HepG2 (cell line): ENCODE measurements around the gene MYADML2. TPM values are rescaled to one million over a fixed set of nuclear protein-coding genes. Genes with fewer than 3 reads are reported as not detected.
A peak's percentile ranks its signal among the peaks of the same experiment; 100 is the strongest.

Experiments
- DNMT1 ChIP-seq: sonication (generic); formaldehyde crosslinking; IDR thresholded peaks from 2 replicates; pipeline ENCODE4 v1.5.1; 2020; ENCODE audit warnings: mild to moderate bottlenecking, missing genetic modification reagents
- ELF1 ChIP-seq: sonication (generic); formaldehyde crosslinking; IDR thresholded peaks from 2 replicates; pipeline ENCODE4 v1.4.0; 2020; ENCODE audit warnings: missing genetic modification reagents
- ETV5 ChIP-seq: IDR thresholded peaks from 2 replicates; pipeline ENCODE4 v1.6.1; 2018; ENCODE audit warnings: missing biosample characterization, missing genetic modification reagents, inconsistent platforms, borderline replicate concordance
- FOXO1 ChIP-seq: sonication (generic); formaldehyde crosslinking; IDR thresholded peaks from 2 replicates; pipeline ENCODE4 v1.4.0; 2020; ENCODE audit warnings: missing genetic modification reagents
- HNRNPLL ChIP-seq: fragments of 200-400 bp; formaldehyde crosslinking; IDR thresholded peaks from 2 replicates; pipeline ENCODE4 v1.6.1; 2017; ENCODE audit warnings: mild to moderate bottlenecking, low read depth, low read length; ENCODE audit not compliant: poor library complexity, severe bottlenecking
- KDM5A ChIP-seq: fragments of 200-600 bp; sonication (generic); IDR thresholded peaks from 2 replicates; pipeline ENCODE4 v1.7.0; 2018; ENCODE audit warnings: antibody characterized with exemption, mild to moderate bottlenecking, low read length, borderline replicate concordance
- MBNL3 ChIP-seq: fragments of 250-450 bp; sonication (Bioruptor Pico); conservative IDR thresholded peaks from 2 replicates; pipeline ENCODE4 v1.8.0; 2022; ENCODE audit warnings: mild to moderate bottlenecking, inconsistent platforms
- MIXL1 ChIP-seq: IDR thresholded peaks from 2 replicates; pipeline ENCODE4 v1.6.1; 2016
- MLXIP ChIP-seq: sonication (generic); formaldehyde crosslinking; IDR thresholded peaks from 2 replicates; pipeline ENCODE4 v1.9.0; 2021; ENCODE audit warnings: missing genetic modification reagents, borderline replicate concordance
- NR2F6 ChIP-seq, 2 experiments: IDR thresholded peaks; 2 replicates each; pipeline ENCODE4 v1.6.1; 2016; ENCODE audit warnings: antibody characterized with exemption in 1 of 2, mild to moderate bottlenecking in 1 of 2
- PATZ1 ChIP-seq: sonication (generic); formaldehyde crosslinking; IDR thresholded peaks from 2 replicates; pipeline ENCODE4 v1.4.0; 2020; ENCODE audit warnings: missing genetic modification reagents
- RBM39 ChIP-seq: fragments of 200-400 bp; formaldehyde crosslinking; IDR thresholded peaks from one replicate; pipeline ENCODE4 v1.6.1; 2018; ENCODE audit warnings: antibody characterized with exemption, mild to moderate bottlenecking, low read depth, low read length; ENCODE audit not compliant: poor library complexity, severe bottlenecking
- TBX2 ChIP-seq: sonication (generic); formaldehyde crosslinking; IDR thresholded peaks from 2 replicates; pipeline ENCODE4 v1.5.0; 2020; ENCODE audit warnings: missing genetic modification reagents, mild to moderate bottlenecking, borderline replicate concordance
- TEF ChIP-seq: sonication (generic); formaldehyde crosslinking; IDR thresholded peaks from 2 replicates; pipeline ENCODE4 v1.5.0; 2020; ENCODE audit warnings: missing genetic modification reagents
- USF2 ChIP-seq, 2 experiments: sonication (generic) in 1 of 2; formaldehyde crosslinking in 1 of 2; IDR thresholded peaks; 2 replicates each; pipeline versions ENCODE4 v1.5.1 to v1.6.1; 2011 to 2020; ENCODE audit warnings: borderline replicate concordance in 1 of 2, low read depth in 1 of 2, low read length in 1 of 2, mild to moderate bottlenecking in 1 of 2, missing genetic modification reagents in 1 of 2, moderate library complexity in 1 of 2
- ZNF138 ChIP-seq: sonication (generic); formaldehyde crosslinking; IDR thresholded peaks from 2 replicates; pipeline ENCODE4 v1.5.0; 2020; ENCODE audit warnings: mild to moderate bottlenecking, low read depth, missing genetic modification reagents
- ZNF549 ChIP-seq: sonication (generic); formaldehyde crosslinking; IDR thresholded peaks from 2 replicates; pipeline ENCODE4 v1.5.0; 2020; ENCODE audit warnings: missing genetic modification reagents
- ZNF564 ChIP-seq: sonication (generic); formaldehyde crosslinking; IDR thresholded peaks from 2 replicates; pipeline ENCODE4 v1.8.1; 2023; ENCODE audit warnings: mild to moderate bottlenecking, missing genetic modification reagents
- polyA plus RNA-seq, 8 experiments: library from polyadenylated mRNA; depleted of rRNA in 3 of 8; stranded (reverse) in 7 of 8; unstranded in 1 of 8; fragments of >200 nt; fragmentation: Illumina TruSeq in 4 of 8; extraction: Trizol in 4 of 8; gene quantifications; 2 replicates each; pipeline versions ENCODE4 v1.2.1 to v1.2.3, GENCODE V29; 2011 to 2016; ENCODE audit warnings: low read depth in 4 of 8, missing spikeins in 1 of 8, mixed read lengths in 1 of 8; ENCODE audit not compliant: insufficient read depth in 1 of 8
- total RNA-seq, 5 experiments: library from RNA; depleted of rRNA; stranded (reverse); fragments of >200 nt; fragmentation: Illumina TruSeq; extraction: Trizol; gene quantifications; 2 replicates each; pipeline ENCODE4 v1.2.3, GENCODE V29; 2016; ENCODE audit warnings: low read depth in 1 of 5

Gene MYADML2
- total and polyA plus RNA-seq, 2 of the 13 experiments (the other 11 are each of a cell fraction or from before 2014, with no cell fraction given) = not detected

GRCh38 chr17:81993729-81994592 is 46.9 kb upstream of the MYADML2 start (continued):
- TF ChIP-seq PATZ1 (CRISPR knock-in tag) = peak; percentile 87
- peak; percentile 11 for TF ChIP-seq RBM39
- TF ChIP-seq MIXL1 (CRISPR knock-in tag) = no peak
- TF ChIP-seq KDM5A = no peak
- TF ChIP-seq HNRNPLL = peak; percentile 64
- TF ChIP-seq ETV5 (CRISPR knock-in tag) = no peak; the same call in 1 of the 2 replicates
- no peak for TF ChIP-seq ZNF138
- no peak for TF ChIP-seq ELF1 (CRISPR knock-in tag)
- TF ChIP-seq MBNL3 = no peak
- no peak; the same call in 1 of the 2 replicates for TF ChIP-seq ZNF549 (CRISPR knock-in tag)
- TF ChIP-seq NR2F6 (IDR thresholded peaks at IDR 0.05) = no peak; the same call in none of the 2 replicates
- peak; percentile 44 for TF ChIP-seq NR2F6 (CRISPR knock-in tag; IDR thresholded peaks at IDR 0.05)
- no peak; the same call in 1 of the 2 replicates for TF ChIP-seq MLXIP (CRISPR knock-in tag)
- 0 out of 2 replicates have a peak, but pooled peaks have one; percentile 12 for TF ChIP-seq USF2 (IDR thresholded peaks at IDR 0.05; ENCODE audit: low read depth, low read length)
- no peak for TF ChIP-seq USF2 (CRISPR knock-in tag; IDR thresholded peaks at IDR 0.05; ENCODE audit: borderline replicate concordance)
- TF ChIP-seq ZNF564 (CRISPR knock-in tag) = 0 out of 2 replicates have a peak, but pooled peaks have one; percentile 77
- TF ChIP-seq TEF = no peak
- TF ChIP-seq TBX2 (CRISPR knock-in tag) = peak; percentile 18; the same call in 1 of the 2 replicates
- TF ChIP-seq FOXO1 (CRISPR knock-in tag) = no peak; the same call in none of the 2 replicates
- peak; percentile 88 for TF ChIP-seq DNMT1 (CRISPR knock-in tag)
